ENCODE measurements around the gene PPP1R1C. TPM values are rescaled to one million over a fixed set of nuclear protein-coding genes. Genes with fewer than 3 reads are reported as not detected.

PPP1R1C gene
- total RNA-seq, 2 donors from 2014 or later: 2.8 to 6.1 TPM

- Histone ChIP-seq H3K36me3 (ENCODE audit: control insufficient read depth, insufficient read depth, low read length) (no peaks in the 10 kb centered on the region), H3K27ac (ENCODE audit: low read depth, low read length) (no peak overlapping the region), H3K9ac (ENCODE audit: extremely low read depth, low read length, poor library complexity, severe bottlenecking) (no peak overlapping the region), H3K4me1 (ENCODE audit: control insufficient read depth, insufficient read depth, low read length) (no peaks in the 10 kb centered on the region), H3K27me3 (ENCODE audit: control insufficient read depth, insufficient read depth, low read length, poor library complexity, severe bottlenecking) (no peaks in the 10 kb centered on the region), H3K9me3 (ENCODE audit: control insufficient read depth, low read length) (no peaks in the 10 kb centered on the region), H3K4me3 (ENCODE audit: low read length) (no peak overlapping the region)
- TF ChIP-seq CTCF (conservative IDR thresholded peaks at IDR 0.05): no peak
- H3K4me3 Mint-ChIP-seq: no peak overlapping the region
- no peak overlapping the region for H3K27ac Mint-ChIP-seq
- 78% methylated on average over 1 of the region's 1 CpG; no CpG with 5 or more reads in 1 of the 2 experiments for WGBS, 2 experiments (ENCODE audit: insufficient coverage in 1 of 2, insufficient read length in 1 of 2)
- H3K9me3 Mint-ChIP-seq: no peaks in the 10 kb centered on the region
- no peaks in the 10 kb centered on the region for H3K36me3 Mint-ChIP-seq (ENCODE audit: low read depth)
- peaks cover 6% of the 10 kb centered on the region for H3K4me1 Mint-ChIP-seq
- H3K27me3 Mint-ChIP-seq (ENCODE audit: insufficient read depth): no peaks in the 10 kb centered on the region
- no peak for DNase-seq
These were observed 33.0 kb upstream of the PPP1R1C start for GRCh38 chr2:181952404-181953226.

DNA sequence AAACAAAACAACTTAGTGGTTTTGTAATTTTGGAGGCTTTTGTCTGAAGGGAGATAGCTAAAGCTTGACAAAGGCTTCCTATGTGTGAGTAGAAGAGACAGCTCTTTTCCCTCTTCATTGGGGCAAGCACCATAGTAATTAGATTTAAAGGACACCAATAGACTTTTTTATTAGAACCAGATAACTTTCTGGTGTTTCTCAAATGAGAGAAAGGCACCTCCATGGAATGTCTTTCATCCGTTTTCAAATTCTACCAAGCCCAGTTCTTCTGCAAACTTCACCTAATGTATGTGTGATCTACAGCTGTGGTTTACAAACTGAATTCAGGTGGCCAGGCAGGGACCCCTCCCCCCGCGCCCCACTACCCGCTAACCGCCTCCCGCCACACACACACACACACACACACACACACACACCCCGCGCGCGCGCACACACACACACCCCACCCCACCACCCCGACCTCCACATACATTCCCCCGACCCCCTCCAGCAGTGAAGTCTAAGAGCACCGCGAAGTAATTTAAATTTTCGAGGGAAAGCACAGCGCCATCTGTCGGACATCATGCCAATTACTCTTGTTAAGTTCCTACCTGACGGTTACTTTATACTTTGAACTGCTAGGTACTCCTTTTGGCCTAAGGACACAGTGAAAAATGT lies 31.6 kb upstream of the PPP1R1C start:
- no peak overlapping the region for H3K27ac ChIP-seq (ENCODE audit: low read depth, low read length)
- WGBS, 2 experiments (ENCODE audit: insufficient coverage in 1 of 2, insufficient read length in 1 of 2): 2 to 3% methylated on average over 6 to 19 of the region's 19 CpGs

GRCh38 chr2:181954538-181954883 lies 31.1 kb upstream of the PPP1R1C start:
- WGBS, 2 experiments (ENCODE audit: insufficient coverage in 1 of 2, insufficient read length in 1 of 2): 14 to 18% methylated on average over 3 of the region's 4 CpGs
- H3K27ac Mint-ChIP-seq: no peak overlapping the region
- TF ChIP-seq CTCF (conservative IDR thresholded peaks at IDR 0.05): no peak

More for the DNA sequence above, 31.6 kb upstream of the PPP1R1C start:
- Mint-ChIP-seq H3K27me3 (ENCODE audit: insufficient read depth) (no peaks in the 10 kb centered on the region), H3K27ac (peak overlapping the region; percentile 30), H3K36me3 (ENCODE audit: low read depth) (no peaks in the 10 kb centered on the region), H3K9me3 (no peaks in the 10 kb centered on the region), H3K4me3 (peak overlapping the region; percentile 58), H3K4me1 (peaks cover 9% of the 10 kb centered on the region)
- no peaks in the 10 kb centered on the region for H3K27me3 ChIP-seq (ENCODE audit: control insufficient read depth, insufficient read depth, low read length, poor library complexity, severe bottlenecking)
- no peak overlapping the region for H3K9ac ChIP-seq (ENCODE audit: extremely low read depth, low read length, poor library complexity, severe bottlenecking)
- H3K4me3 ChIP-seq (ENCODE audit: low read length): peak overlapping the region; percentile 68
- H3K4me1 ChIP-seq (ENCODE audit: control insufficient read depth, insufficient read depth, low read length): no peaks in the 10 kb centered on the region
- peak; percentile 76 for TF ChIP-seq CTCF (conservative IDR thresholded peaks at IDR 0.05)
- no peaks in the 10 kb centered on the region for H3K9me3 ChIP-seq (ENCODE audit: control insufficient read depth, low read length)
- DNase-seq: peak; percentile 91
- no peaks in the 10 kb centered on the region for H3K36me3 ChIP-seq (ENCODE audit: control insufficient read depth, insufficient read depth, low read length)

More at GRCh38 chr2:181954538-181954883, 31.1 kb upstream of the PPP1R1C start:
- Histone ChIP-seq H3K4me3 (ENCODE audit: low read length) (peak overlapping the region; percentile 68), H3K4me1 (ENCODE audit: control insufficient read depth, insufficient read depth, low read length) (no peaks in the 10 kb centered on the region), H3K27me3 (ENCODE audit: control insufficient read depth, insufficient read depth, low read length, poor library complexity, severe bottlenecking) (no peaks in the 10 kb centered on the region), H3K36me3 (ENCODE audit: control insufficient read depth, insufficient read depth, low read length) (no peaks in the 10 kb centered on the region), H3K9ac (ENCODE audit: extremely low read depth, low read length, poor library complexity, severe bottlenecking) (no peak overlapping the region), H3K27ac (ENCODE audit: low read depth, low read length) (no peak overlapping the region), H3K9me3 (ENCODE audit: control insufficient read depth, low read length) (no peaks in the 10 kb centered on the region)
- peaks cover 9% of the 10 kb centered on the region for H3K4me1 Mint-ChIP-seq
- H3K27me3 Mint-ChIP-seq (ENCODE audit: insufficient read depth): no peaks in the 10 kb centered on the region
- H3K9me3 Mint-ChIP-seq: no peaks in the 10 kb centered on the region
- no peaks in the 10 kb centered on the region for H3K36me3 Mint-ChIP-seq (ENCODE audit: low read depth)
- no peak for DNase-seq
- H3K4me3 Mint-ChIP-seq: peak overlapping the region; percentile 58
